Activated CD8-positive, alpha-beta memory T cell treated with anti-CD3 and anti-CD28 coated beads for 4 hours (primary cell): ENCODE data around the gene TBX2.

Source experiments
- DNase-seq, 2 donors: peaks; one replicate each; pipeline ENCODE4 v3.0.0-alpha.2; 2020; ENCODE audit warnings: low read depth in 2 of 2

Gene TBX2

DNA sequence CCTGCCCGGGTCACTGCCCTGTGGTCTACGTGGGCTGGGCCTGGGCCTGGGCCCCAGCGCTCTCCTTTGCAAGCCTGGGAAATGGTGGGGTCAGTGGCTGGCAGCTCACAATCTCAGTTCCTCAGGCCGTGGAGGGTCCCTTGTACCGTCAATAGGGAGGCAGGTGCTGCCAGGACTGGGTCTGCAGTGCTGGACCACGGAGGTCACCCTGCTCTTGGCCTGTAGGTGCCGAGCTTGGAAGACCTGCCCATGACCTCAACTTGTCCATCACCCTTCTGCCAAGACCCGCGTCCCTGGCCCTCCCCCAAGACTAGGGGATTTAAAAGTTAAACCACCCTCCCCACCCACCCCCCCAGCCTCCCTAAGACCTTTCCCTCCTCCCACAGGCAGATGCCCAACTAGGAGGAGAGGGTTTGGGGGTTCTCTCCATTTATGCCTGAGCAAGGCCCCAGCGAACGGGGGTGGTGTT is 2.5 kb downstream of the TBX2 start:
- DNase-seq, result no peak

DNA sequence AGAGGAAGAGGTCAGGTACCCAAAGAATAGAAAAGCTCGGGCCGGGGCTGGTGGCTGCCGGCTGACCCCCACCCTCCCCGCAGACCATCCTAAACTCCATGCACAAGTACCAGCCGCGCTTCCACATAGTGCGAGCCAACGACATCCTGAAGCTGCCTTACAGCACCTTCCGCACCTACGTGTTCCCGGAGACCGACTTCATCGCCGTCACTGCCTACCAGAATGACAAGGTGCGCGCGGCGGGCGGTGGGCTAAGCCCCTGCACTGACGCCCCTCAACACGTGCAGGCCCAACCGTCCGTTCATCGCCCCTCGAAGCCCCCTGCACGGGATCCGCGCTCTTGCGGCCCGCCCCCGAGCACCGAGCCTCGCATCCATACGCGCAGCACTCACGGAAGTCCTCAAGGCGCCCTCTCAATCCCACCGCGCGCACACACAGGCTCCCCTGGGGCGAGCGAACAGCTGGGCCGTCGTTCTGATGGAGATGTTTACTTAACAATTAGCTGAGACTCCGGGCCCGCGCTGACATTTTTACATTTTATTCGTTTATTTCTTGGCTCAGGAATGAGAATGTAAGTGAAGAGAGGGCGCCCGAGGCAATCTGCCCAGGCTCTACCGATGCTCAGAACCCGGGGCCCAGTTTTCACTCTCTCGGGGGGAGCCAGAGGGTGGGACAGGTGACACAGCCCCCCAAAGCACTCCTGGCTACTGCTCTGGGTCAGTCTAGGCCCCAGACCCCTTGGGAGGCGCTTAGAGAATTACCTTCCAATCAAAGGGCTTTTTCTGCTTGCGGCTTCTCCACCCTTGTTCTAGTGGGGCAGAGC is 3.5 kb downstream of the TBX2 start:
- DNase-seq, result no peak

DNA sequence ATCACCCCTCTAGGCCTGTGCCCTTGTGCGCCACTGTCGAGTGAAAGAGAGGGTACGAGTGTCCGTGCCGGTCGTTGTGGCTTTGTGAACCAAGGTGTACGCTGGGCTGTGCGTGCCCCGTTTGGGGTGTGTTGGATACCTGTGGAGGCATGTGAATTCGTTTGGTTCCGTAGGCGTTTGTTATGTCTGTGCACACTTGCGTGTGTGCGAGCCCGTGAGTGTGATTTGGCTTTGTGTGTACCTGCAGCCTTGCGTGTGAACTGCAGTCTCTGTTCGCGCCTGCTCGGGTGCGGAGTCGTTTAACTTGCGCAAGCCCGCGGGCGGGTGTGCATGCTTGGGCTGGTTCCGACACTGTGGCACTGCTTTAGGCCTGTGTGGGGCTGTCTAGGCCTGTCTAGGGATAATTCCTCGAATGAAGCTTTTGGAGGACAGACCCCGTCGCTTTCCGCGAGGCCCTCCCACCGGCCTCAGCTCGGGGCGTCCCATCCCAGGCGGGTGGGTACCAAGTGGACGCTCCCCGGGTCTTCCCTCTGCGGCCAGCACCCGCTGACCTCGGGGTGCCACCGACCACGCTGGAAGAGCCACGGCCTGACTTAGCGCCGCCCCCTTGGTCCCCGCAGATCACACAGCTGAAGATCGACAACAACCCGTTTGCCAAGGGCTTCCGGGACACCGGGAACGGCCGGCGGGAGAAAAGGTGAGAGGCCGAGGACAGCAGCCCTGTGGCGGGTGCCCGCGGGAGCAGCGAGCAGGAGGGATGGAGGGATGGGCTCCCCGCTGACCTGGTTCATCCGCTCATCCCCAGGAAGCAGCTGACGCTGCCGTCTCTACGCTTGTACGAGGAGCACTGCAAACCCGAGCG is 4.4 kb downstream of the TBX2 start:
- no peak for DNase-seq

DNA sequence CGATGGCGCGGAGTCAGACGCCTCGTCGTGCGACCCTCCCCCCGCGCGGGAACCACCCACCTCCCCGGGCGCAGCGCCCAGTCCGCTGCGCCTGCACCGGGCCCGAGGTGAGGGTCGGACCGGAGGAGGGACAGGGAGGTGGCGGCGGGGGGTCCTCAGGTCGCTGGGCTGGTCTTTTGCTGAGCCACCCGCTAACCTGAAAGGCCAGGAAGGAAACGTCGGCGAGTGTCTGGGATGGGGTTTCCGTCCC is 4.9 kb downstream of the TBX2 start:
- no peak for DNase-seq

- no peak for DNase-seq
These were observed 5.5 kb downstream of the TBX2 start for GRCh38 chr17:61404913-61405685.

DNA sequence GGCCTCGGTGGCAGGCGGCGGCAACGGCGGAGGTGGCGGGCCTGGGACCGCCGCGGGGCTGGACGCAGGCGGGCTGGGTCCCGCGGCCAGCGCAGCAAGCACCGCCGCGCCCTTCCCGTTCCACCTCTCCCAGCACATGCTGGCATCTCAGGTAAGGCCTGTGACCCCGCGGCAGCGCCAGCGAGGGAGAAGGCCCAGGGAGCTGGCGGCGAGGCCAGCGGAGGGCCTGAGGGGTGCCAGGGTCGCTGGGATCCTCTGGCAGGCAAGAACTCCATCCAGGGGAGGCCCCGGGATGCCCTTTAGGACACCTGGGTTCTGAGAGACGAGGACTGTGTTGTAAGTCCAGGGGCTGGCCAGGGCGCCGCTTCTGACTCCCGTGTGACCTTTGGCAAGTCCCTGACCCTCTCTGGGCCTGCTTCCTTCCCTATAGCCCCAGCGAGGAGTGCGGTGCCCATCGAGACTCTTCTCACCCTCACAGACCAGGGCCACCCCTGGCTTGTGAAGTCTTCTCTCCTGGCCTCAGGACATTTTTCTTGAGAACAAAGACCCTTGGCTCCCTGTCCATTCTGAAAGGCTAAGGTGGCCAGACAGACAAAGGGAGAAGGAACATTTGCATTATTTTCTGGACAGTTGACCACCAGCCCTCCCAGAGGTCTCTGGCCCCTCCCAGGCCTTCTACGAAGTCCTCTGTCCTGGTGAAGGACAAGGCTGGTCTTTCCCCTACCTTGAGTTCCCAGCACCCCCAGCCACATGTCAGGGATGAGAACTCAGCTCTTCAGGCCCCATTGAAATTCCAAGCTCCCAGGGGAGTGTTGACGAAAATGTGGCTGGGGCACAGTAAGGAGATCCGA is 6.3 kb downstream of the TBX2 start:
- DNase-seq, result no peak

DNA sequence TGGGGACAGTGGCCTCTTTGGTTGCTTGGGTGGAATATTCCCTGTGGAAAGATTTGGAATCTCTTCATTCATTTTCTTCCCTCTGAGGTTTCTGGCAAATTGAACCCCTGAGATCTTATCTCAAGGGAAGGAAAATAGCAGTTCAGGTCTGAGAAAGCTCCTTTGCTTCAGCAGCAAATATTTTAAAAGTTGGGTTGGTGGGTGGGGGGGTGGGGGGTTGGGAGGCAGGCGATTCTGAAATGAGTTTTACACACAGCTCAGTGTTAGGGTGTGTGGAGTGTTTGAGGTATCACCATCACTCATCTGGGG is 6.8 kb downstream of the TBX2 start:
- no peak for DNase-seq

DNA sequence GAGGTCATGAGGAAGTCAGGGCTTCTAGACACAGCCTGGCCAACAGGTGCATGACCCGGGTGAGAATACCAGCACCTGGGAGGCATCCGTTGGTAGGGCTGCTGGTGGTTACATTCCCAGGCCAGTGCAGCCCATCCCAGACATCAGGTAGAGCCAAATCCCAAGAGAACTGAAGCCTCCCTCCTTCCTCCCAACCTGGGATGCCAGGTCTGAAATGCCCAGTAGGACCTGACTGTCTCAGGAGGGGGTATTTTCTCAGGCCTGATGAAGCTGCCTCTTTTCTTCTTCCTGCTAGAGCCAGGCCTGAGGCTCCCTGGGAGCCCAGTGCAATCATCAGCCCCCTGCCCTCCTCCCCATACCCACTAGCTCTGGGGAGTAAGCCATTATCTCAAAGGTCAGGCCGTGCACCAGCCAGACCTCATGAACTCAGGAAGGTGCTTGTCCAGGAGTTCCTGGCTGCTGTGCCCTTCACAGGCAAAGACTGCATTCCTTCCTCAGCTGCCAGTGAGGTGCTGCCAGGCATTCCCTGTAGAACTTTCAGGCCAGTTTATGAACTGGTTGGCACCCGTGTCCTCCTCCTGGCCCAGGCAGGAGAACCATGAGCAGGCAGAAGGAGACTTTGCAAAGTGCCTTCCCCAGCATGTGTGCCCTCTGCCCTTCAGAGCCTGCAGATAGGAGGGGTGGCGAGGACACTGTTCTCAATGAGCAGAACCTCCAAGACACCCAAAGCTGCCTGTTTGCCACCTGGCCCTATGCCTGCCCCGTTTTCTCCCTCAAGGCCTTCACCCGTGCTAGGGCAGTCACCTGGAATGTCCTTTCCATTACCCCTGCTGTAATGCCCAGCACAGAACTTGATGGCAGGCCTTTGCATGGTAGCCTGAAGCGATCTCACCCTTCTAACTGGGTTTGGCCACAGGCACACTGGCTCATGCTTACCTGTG is 7.6 kb downstream of the TBX2 start:
- no peak for DNase-seq

- DNase-seq, result no peak
These were observed 8.8 kb downstream of the TBX2 start for GRCh38 chr17:61408151-61409041.

- DNase-seq, result no peak
These were observed 9.9 kb downstream of the TBX2 start for GRCh38 chr17:61409301-61410112.

GRCh38 chr17:61410141-61411010 is 10.7 kb downstream of the TBX2 start:
- peak; percentile 47 for DNase-seq

- no peak for DNase-seq
These were observed 11.3 kb downstream of the TBX2 start for GRCh38 chr17:61411011-61411260.

DNA sequence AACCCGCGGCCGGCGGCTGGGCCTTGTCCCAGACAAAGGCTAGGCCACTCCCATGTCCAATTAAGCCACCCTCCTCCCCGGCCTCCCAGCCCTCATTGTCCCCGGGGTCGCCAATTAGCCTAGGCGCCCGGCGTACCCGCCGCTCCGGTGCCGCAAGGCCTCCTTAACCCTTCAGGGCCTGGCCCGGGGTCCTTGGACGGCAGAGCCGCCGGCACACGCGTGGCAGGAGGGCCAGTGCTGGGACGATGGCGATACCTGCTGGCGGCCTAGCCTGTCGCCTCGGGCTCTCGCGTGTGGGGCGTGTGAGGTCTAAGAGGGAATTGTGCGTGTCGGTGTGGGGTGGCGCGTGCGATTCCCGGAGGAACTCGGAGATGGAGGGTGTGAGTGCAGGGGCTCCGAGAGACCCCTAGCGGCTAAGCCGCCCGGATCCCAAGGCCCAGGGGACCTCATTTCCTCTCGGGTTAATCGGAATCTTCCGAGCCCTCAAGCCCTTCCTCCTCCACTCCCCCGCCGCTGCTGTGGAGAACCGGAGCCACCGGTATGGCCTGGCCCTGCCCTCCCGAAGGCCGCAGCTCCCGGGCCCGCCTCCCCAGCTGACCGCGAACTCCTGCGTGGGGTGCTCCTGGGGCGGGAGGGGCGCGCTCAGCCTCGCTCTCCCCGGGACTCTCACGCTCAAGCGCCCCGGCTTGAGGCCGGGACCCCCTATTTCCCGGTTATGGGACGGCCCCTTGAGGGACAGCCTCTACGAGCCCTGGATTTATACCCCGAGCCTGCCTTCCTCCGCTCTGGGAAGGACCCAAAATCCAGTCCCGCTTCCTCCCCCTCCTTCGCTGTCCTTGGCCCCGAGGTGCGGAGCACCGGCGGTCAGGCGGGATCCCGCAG is 11.9 kb downstream of the TBX2 start:
- DNase-seq, result no peak

DNA sequence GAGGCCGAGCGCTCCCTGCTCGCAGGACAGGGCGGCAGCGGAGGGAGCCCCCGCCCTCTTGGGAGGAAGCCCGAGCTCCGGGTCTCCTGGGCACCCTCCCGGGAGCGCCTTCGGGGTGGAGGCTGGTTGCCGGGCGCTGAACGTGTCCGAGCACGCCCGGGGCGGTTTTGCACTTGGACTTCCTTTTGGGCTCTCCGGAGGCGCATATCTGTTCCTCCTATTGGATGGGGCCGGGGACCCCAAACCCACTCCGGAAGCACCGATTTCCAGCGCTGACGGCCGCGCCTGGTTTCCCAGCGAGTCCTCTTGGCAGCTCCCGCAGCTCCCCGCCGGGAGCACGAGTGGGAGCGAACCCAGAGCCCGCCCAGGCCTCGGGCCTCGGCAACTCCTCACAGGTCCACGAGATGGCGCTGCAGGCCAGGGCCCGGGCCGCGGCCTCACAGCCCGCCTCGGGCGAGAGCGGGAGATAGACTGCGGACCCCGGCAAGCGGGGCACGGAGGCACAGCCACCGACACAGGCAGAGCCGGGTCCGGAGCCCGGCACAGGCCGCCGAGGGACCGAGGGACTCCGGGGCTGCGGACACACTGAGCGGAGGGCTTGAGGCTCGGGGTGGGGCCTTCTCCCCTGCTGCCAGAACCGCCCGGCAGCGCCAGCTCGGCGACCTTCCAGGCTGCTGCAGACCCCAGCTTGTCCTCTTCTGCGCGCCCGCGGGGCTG is 12.7 kb downstream of the TBX2 start:
- DNase-seq, result peak; percentile 46 to 52

- no peak for DNase-seq
These were observed 13.4 kb downstream of the TBX2 start for GRCh38 chr17:61412860-61413660.
